ENCODE measurements around the gene CCDC15. TPM values are rescaled to one million over a fixed set of nuclear protein-coding genes. Genes with fewer than 3 reads are reported as not detected.

CCDC15 gene
- total RNA-seq, 1 donor from 2014 or later: 1.2 TPM

- DNase-seq (ENCODE audit: low spot score): peak; percentile 72
- H3K36me3 Mint-ChIP-seq (ENCODE audit: low read depth): no peaks in the 10 kb centered on the region
- H3K27ac Mint-ChIP-seq (ENCODE audit: unreplicated experiment): no peak overlapping the region
- no peaks in the 10 kb centered on the region for H3K27me3 Mint-ChIP-seq (ENCODE audit: low read depth)
- H3K4me1 Mint-ChIP-seq (ENCODE audit: low read depth): peaks cover 18% of the 10 kb centered on the region
- TF ChIP-seq CTCF (IDR thresholded peaks at IDR 0.05): no peak
- H3K9me3 Mint-ChIP-seq (ENCODE audit: low read depth): no peaks in the 10 kb centered on the region
- H3K4me3 Mint-ChIP-seq (ENCODE audit: unreplicated experiment): no peak overlapping the region
These were observed 118.4 kb downstream of the CCDC15 start for GRCh38 chr11:125072218-125072960.

DNA sequence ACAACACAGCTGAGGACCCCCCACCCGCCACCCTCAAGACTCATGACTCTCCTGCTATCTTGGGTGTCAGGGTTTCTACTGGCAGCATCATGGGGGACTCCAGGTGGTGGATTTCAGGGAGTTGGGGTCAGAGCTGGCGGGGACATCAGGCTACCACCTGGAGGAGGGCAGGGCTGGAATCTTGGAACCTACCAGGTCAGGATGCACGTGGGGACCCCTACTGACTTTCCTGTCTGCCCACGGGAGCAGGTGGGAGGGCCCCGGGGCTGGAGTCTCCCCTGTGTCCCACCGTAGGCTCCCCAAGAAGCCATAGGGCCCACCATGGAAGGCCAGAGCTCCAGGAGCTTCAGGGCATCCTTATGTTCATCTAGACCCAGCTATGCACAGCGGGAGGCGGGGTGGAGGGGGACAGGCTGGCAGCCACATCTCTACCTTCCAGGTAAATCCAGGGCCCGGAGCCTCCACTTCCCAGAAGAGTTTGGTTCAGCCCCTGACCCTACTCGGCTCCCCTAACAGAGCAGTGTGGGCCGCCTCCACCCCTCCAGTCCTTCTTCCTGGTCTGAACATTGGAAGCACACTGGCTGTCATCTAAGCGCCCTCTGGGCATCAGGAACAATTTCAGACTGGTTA lies 119.1 kb downstream of the CCDC15 start:
- no peak overlapping the region for H3K4me3 Mint-ChIP-seq (ENCODE audit: unreplicated experiment)
- no peaks in the 10 kb centered on the region for H3K36me3 Mint-ChIP-seq (ENCODE audit: low read depth)
- DNase-seq (ENCODE audit: low spot score): peak; percentile 84
- peaks cover 2% of the 10 kb centered on the region for H3K27me3 Mint-ChIP-seq (ENCODE audit: low read depth)
- H3K27ac Mint-ChIP-seq (ENCODE audit: unreplicated experiment): no peak overlapping the region
- no peaks in the 10 kb centered on the region for H3K9me3 Mint-ChIP-seq (ENCODE audit: low read depth)
- TF ChIP-seq CTCF (IDR thresholded peaks at IDR 0.05): no peak
- peaks cover 18% of the 10 kb centered on the region for H3K4me1 Mint-ChIP-seq (ENCODE audit: low read depth)

- peaks cover 18% of the 10 kb centered on the region for H3K4me1 Mint-ChIP-seq (ENCODE audit: low read depth)
- no peak overlapping the region for H3K4me3 Mint-ChIP-seq (ENCODE audit: unreplicated experiment)
- DNase-seq (ENCODE audit: low spot score): peak; percentile 44
- H3K36me3 Mint-ChIP-seq (ENCODE audit: low read depth): no peaks in the 10 kb centered on the region
- H3K9me3 Mint-ChIP-seq (ENCODE audit: low read depth): no peaks in the 10 kb centered on the region
- TF ChIP-seq CTCF (IDR thresholded peaks at IDR 0.05): no peak
- peaks cover 2% of the 10 kb centered on the region for H3K27me3 Mint-ChIP-seq (ENCODE audit: low read depth)
- no peak overlapping the region for H3K27ac Mint-ChIP-seq (ENCODE audit: unreplicated experiment)
These were observed 119.8 kb downstream of the CCDC15 start for GRCh38 chr11:125073616-125074483.

DNA sequence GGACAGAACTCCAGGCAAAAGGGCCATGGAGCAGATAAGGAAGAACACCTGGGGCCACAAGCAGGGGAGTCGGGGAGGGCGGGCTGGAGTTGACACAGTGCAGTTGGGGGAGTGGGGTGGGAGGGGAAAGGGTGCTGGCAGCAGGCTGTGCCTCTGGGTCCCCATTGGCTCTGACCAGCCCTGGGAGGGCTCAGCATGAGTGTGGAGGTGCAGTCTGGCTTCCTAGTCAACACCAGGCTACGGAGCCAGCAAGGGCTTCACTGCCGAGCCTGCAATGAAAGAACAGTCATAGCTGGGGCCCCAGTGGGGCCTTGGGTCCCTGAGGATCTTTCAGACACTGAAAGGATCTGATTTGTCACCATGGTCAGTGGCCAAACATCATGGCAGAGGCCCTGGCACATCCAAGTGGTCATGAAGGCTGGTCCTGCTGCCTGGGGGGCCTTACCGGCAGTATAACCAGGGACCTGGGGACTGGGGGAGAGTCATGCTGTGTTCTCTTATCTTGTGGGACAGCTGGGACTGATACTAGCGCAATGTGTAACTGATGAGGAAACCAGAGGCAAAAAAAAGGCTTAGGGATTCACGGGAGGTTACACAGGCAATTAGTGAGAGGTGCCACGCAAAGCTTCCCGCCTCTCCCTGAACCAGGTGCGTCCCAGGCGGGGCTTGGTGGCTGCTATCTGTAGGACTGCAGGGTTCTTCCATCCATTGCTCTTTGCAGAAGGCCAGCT lies 120.7 kb downstream of the CCDC15 start:
- DNase-seq (ENCODE audit: low spot score): no peak
- Mint-ChIP-seq H3K9me3 (ENCODE audit: low read depth) (no peaks in the 10 kb centered on the region), H3K27ac (ENCODE audit: unreplicated experiment) (no peak overlapping the region), H3K36me3 (ENCODE audit: low read depth) (no peaks in the 10 kb centered on the region), H3K27me3 (ENCODE audit: low read depth) (peaks cover 2% of the 10 kb centered on the region), H3K4me3 (ENCODE audit: unreplicated experiment) (no peak overlapping the region), H3K4me1 (ENCODE audit: low read depth) (peaks cover 18% of the 10 kb centered on the region)
- TF ChIP-seq CTCF (IDR thresholded peaks at IDR 0.05): no peak

Measured in chondrocyte (in vitro differentiated cells).